Measurements from ENCODE around the gene DCXR. TPM values are rescaled to one million over a fixed set of nuclear protein-coding genes. Genes with fewer than 3 reads are reported as not detected.

The DCXR gene
- total RNA-seq, 4 donors from 2014 or later = 130 to 296 (median 223) TPM

GRCh38 chr17:82025401-82026107 lies 11.9 kb downstream of the DCXR start:
- Histone ChIP-seq H3K9me3 (no peaks in the 10 kb centered on the region), H3K27me3 (peaks cover 0 to under 1% (median 0%) of the 10 kb centered on the region in 3 donors), H3K4me3 (no peak overlapping the region), H3K4me1 (peaks cover 19 to 39% of the 10 kb centered on the region in 2 donors), H3K27ac (no peak overlapping the region), H3K36me3 (no peaks in the 10 kb centered on the region)
- no peak for DNase-seq
- intact Hi-C loops (cut with DNase I; ENCODE audit: low total_unique reads) = no loop called here
- no peak for TF ChIP-seq POLR2A (IDR thresholded peaks at IDR 0.05)
- TF ChIP-seq, protein P1, sequence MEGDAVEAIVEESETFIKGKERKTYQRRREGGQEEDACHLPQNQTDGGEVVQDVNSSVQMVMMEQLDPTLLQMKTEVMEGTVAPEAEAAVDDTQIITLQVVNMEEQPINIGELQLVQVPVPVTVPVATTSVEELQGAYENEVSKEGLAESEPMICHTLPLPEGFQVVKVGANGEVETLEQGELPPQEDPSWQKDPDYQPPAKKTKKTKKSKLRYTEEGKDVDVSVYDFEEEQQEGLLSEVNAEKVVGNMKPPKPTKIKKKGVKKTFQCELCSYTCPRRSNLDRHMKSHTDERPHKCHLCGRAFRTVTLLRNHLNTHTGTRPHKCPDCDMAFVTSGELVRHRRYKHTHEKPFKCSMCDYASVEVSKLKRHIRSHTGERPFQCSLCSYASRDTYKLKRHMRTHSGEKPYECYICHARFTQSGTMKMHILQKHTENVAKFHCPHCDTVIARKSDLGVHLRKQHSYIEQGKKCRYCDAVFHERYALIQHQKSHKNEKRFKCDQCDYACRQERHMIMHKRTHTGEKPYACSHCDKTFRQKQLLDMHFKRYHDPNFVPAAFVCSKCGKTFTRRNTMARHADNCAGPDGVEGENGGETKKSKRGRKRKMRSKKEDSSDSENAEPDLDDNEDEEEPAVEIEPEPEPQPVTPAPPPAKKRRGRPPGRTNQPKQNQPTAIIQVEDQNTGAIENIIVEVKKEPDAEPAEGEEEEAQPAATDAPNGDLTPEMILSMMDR (IDR thresholded peaks at IDR 0.05 in 4 of 5, conservative IDR thresholded peaks at IDR 0.05 in 1 of 5) = no peak
- in situ Hi-C loops (cut with MboI; ENCODE audit: low sequenced_read_pairs in 4 of 4) = loop anchor here in 1 of 4 donors (25.0 kb wide), 1 partner anchor 112 kb away; no protein-coding TSS in a partner anchor
- no peak for ATAC-seq

DNA sequence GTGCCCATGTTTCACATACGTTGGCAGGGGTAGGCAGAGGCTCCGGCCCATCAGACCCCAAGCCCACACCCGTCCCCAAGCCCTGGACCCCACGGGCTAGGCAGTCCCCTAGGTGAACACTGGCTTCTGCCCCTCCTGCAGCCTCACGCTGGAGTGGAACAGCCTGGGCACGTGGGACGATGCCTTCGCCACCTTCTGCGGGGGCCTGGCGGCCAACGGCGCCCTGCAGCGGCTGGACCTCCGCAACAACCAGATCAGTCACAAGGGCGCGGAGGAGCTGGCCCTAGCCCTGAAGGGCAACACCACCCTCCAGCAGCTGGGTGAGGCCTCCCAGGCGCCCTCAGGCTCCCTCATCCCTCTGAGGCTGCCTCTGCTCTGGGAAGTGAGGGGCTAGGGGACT lies 12.6 kb downstream of the DCXR start:
- Histone ChIP-seq H3K36me3 (no peaks in the 10 kb centered on the region), H3K27ac (no peak overlapping the region), H3K27me3 (no peaks in the 10 kb centered on the region), H3K4me3 (no peak overlapping the region), H3K4me1 (peaks cover 19 to 37% of the 10 kb centered on the region in 2 donors), H3K9me3 (no peaks in the 10 kb centered on the region)
- TF ChIP-seq, protein P1 (IDR thresholded peaks at IDR 0.05 in 4 of 5, conservative IDR thresholded peaks at IDR 0.05 in 1 of 5) = no peak
- no peak for TF ChIP-seq POLR2A (IDR thresholded peaks at IDR 0.05)
- intact Hi-C loops (cut with DNase I; ENCODE audit: low total_unique reads) = no loop called here
- ATAC-seq (no peak), DNase-seq (no peak)
- in situ Hi-C loops (cut with MboI; ENCODE audit: low sequenced_read_pairs in 4 of 4) = loop anchor here in 2 of 4 donors (5.0 to 25.0 kb wide), 2 partner anchors 63 to 112 kb away; partner anchors contain the start of gene NOTUM (in 1 of the 2)

- Histone ChIP-seq H3K4me3 (peak overlapping the region; percentile 76 to 92 (median 84)), H3K36me3 (no peaks in the 10 kb centered on the region), H3K27me3 (no peaks in the 10 kb centered on the region), H3K4me1 (peaks cover 25 to 48% of the 10 kb centered on the region in 2 donors), H3K27ac (peak overlapping the region; percentile 19 to 56 (median 30)), H3K9me3 (no peaks in the 10 kb centered on the region)
- no peak for TF ChIP-seq POLR2A (IDR thresholded peaks at IDR 0.05)
- TF ChIP-seq, protein P1 (IDR thresholded peaks at IDR 0.05 in 4 of 5, conservative IDR thresholded peaks at IDR 0.05 in 1 of 5) = no peak
- ATAC-seq (peak in 1 of 2 donors; percentile 4), DNase-seq (no peak)
- intact Hi-C loops (cut with DNase I; ENCODE audit: low total_unique reads) = loop anchor here (1.0 kb wide), 3 partner anchors 14 to 163 kb away; partner anchors contain the start of genes ASPSCR1, DCXR and P4HB
- in situ Hi-C loops (cut with MboI; ENCODE audit: low sequenced_read_pairs in 4 of 4) = loop anchor here in 1 of 4 donors (5.0 kb wide), 1 partner anchor 61 kb away; the partner anchor contains the start of gene NOTUM
Observed at GRCh38 chr17:82023447-82024241, 13.9 kb downstream of the DCXR start.

GRCh38 chr17:82022981-82023446 lies 14.5 kb downstream of the DCXR start, which contains the start of gene LRRC45:
TSS of gene LRRC45 (plus strand) at chr17:82023305. CDS start at chr17:82023644, 339 bp downstream.
- Histone ChIP-seq H3K27me3 (no peaks in the 10 kb centered on the region), H3K36me3 (no peaks in the 10 kb centered on the region), H3K4me1 (peaks cover 25 to 54% of the 10 kb centered on the region in 2 donors), H3K4me3 (peak within 1 kb of the TSS; percentile 89 to 92 (median 92)), H3K9me3 (no peaks in the 10 kb centered on the region), H3K27ac (peak within 1 kb of the TSS; percentile 78 to 86 (median 79))
- in situ Hi-C loops (cut with MboI; ENCODE audit: low sequenced_read_pairs in 4 of 4) (loop anchor here in 1 of 4 donors (5.0 kb wide), 1 partner anchor 61 kb away; the partner anchor contains the start of gene NOTUM), intact Hi-C loops (cut with DNase I; ENCODE audit: low total_unique reads) (loop anchor here (1.0 kb wide), 3 partner anchors 14 to 163 kb away; partner anchors contain the start of genes ASPSCR1, DCXR and P4HB)
- peak; percentile 86 to 91 for ATAC-seq
- TF ChIP-seq, protein P1 (IDR thresholded peaks at IDR 0.05 in 4 of 5, conservative IDR thresholded peaks at IDR 0.05 in 1 of 5) = no peak
- TF ChIP-seq POLR2A (IDR thresholded peaks at IDR 0.05) = no peak
- peak; percentile 100 for DNase-seq

All from gastrocnemius medialis (tissue), 4 donors.